CD14-positive monocyte (primary cell): ENCODE results near the gene SUV39H1. TPM values are rescaled to one million over a fixed set of nuclear protein-coding genes. Genes with fewer than 3 reads are reported as not detected.

Experiments used
- DNase-seq, 3 donors: peaks; one replicate each; pipeline ENCODE4 v3.0.0-alpha.2; 2011 to 2022
- H2AFZ ChIP-seq: 2 replicates; pipeline ENCODE4 v1.6.0; 2012; ENCODE audit warnings: mild to moderate bottlenecking, low read depth, low read length, inconsistent platforms; ENCODE audit not compliant: insufficient read depth, poor library complexity, severe bottlenecking
- H3K27ac ChIP-seq, 2 donors: 1 replicate in 1 of 2; 2 replicates in 1 of 2; pipeline ENCODE4 v1.5.1; 2012 to 2013; ENCODE audit warnings: low read length in 2 of 2, control low read depth in 1 of 2, inconsistent platforms in 1 of 2, low read depth in 1 of 2, mild to moderate bottlenecking in 1 of 2
- H3K27me3 ChIP-seq, 2 donors: one replicate each; pipeline versions ENCODE4 v1.6.0 to v1.6.1; 2011 to 2013; ENCODE audit warnings: low read length in 2 of 2; ENCODE audit not compliant: control insufficient read depth in 2 of 2, insufficient read depth in 2 of 2
- H3K36me3 ChIP-seq, 2 donors: replicated peaks in 1 of 2; 1 replicate in 1 of 2; 2 replicates in 1 of 2; pipeline versions ENCODE4 v1.5.1 to v1.6.1; 2012 to 2013; ENCODE audit warnings: low read length in 2 of 2, control low read depth in 1 of 2, inconsistent platforms in 1 of 2, mild to moderate bottlenecking in 1 of 2; ENCODE audit not compliant: insufficient read depth in 2 of 2, control insufficient read depth in 1 of 2
- H3K4me1 ChIP-seq, 2 donors: 1 replicate in 1 of 2; 2 replicates in 1 of 2; pipeline versions ENCODE4 v1.5.1 to v1.6.1; 2012 to 2013; ENCODE audit warnings: low read length in 2 of 2, control low read depth in 1 of 2, inconsistent platforms in 1 of 2, mild to moderate bottlenecking in 1 of 2, moderate library complexity in 1 of 2; ENCODE audit not compliant: insufficient read depth in 2 of 2, control insufficient read depth in 1 of 2
- H3K4me2 ChIP-seq: replicated peaks from 2 replicates; pipeline ENCODE3; 2012; ENCODE audit warnings: low read length, moderate library complexity, mild to moderate bottlenecking; ENCODE audit not compliant: poor library complexity, severe bottlenecking; ENCODE audit errors: extremely low read depth
- H3K4me3 ChIP-seq, 3 experiments: fragments of 200-600 bp in 1 of 3; sonication (generic) in 1 of 3; replicated peaks in 1 of 3; 1 replicate in 2 of 3; 2 replicates in 1 of 3; pipeline ENCODE4 v1.5.1; 2011 to 2013; ENCODE audit warnings: low read length in 3 of 3, mild to moderate bottlenecking in 3 of 3, control low read depth in 2 of 3, low read depth in 2 of 3, inconsistent platforms in 1 of 3, moderate library complexity in 1 of 3
- H3K79me2 ChIP-seq: 2 replicates; pipeline ENCODE4 v1.6.0; 2012; ENCODE audit warnings: mild to moderate bottlenecking, control low read depth, inconsistent platforms, low read length, moderate library complexity; ENCODE audit not compliant: insufficient read depth
- H3K9ac ChIP-seq: 2 replicates; pipeline ENCODE4 v1.6.0; 2017; ENCODE audit warnings: low read length, mild to moderate bottlenecking; ENCODE audit not compliant: insufficient read depth, poor library complexity, severe bottlenecking
- H3K9me3 ChIP-seq, 2 donors: replicated peaks in 1 of 2; 1 replicate in 1 of 2; 2 replicates in 1 of 2; pipeline versions ENCODE4 v1.5.1 to v1.6.1; 2012 to 2013; ENCODE audit warnings: low read length in 2 of 2, control low read depth in 1 of 2; ENCODE audit not compliant: control insufficient read depth in 1 of 2, insufficient read depth in 1 of 2
- H4K20me1 ChIP-seq: 2 replicates; pipeline ENCODE4 v1.6.0; 2012; ENCODE audit warnings: mild to moderate bottlenecking, low read length, control low read depth, moderate library complexity; ENCODE audit not compliant: insufficient read depth
- H3K27ac Mint-ChIP-seq, 7 donors: one replicate each; pipeline ENCODE4 v1.8.0; 2020; ENCODE audit warnings: mild to moderate bottlenecking in 7 of 7, mixed read lengths in 7 of 7, moderate library complexity in 6 of 7, inconsistent platforms in 2 of 7
- H3K27me3 Mint-ChIP-seq, 3 donors: one replicate each; pipeline ENCODE4 v1.8.0; 2021 to 2022; ENCODE audit warnings: low read depth in 3 of 3, mild to moderate bottlenecking in 3 of 3, mixed read lengths in 3 of 3, moderate library complexity in 3 of 3, inconsistent platforms in 1 of 3
- H3K36me3 Mint-ChIP-seq, 2 donors: one replicate each; pipeline ENCODE4 v1.8.0; 2020; ENCODE audit warnings: mixed read lengths in 2 of 2, inconsistent platforms in 1 of 2, mild to moderate bottlenecking in 1 of 2
- H3K4me1 Mint-ChIP-seq: one replicate; pipeline ENCODE4 v1.8.0; 2020; ENCODE audit warnings: mild to moderate bottlenecking, mixed read lengths
- H3K4me3 Mint-ChIP-seq, 2 donors: one replicate each; pipeline ENCODE4 v1.8.0; 2020; ENCODE audit warnings: mild to moderate bottlenecking in 2 of 2, mixed read lengths in 2 of 2, moderate library complexity in 1 of 2
- H3K9me3 Mint-ChIP-seq, 7 donors: one replicate each; pipeline ENCODE4 v1.8.0; 2020 to 2022; ENCODE audit warnings: mixed read lengths in 7 of 7, mild to moderate bottlenecking in 6 of 7, moderate library complexity in 6 of 7, inconsistent platforms in 2 of 7
- WGBS: methylation state at CpG from one replicate; pipeline ENCODE4 v1.1.5; 2013; ENCODE audit warnings: missing lambda C conversion rate; ENCODE audit not compliant: insufficient coverage; 5-methylcytosine and 5-hydroxymethylcytosine counted together
- intact Hi-C, 2 donors: fragments of 100-400 bp; cut with micrococcal nuclease; formaldehyde crosslinking; loops; one replicate each; pipeline versions ENCODE4 v1.15.0 to v1.15.1; 2023
- polyA plus RNA-seq, 3 donors: library from polyadenylated mRNA; depleted of rRNA in 1 of 3; unstranded in 2 of 3; stranded (reverse) in 1 of 3; fragments of 300-500 nt in 2 of 3; fragments of >200 nt in 1 of 3; fragmentation: Illumina TruSeq in 2 of 3; gene quantifications; 1 replicate in 2 of 3; 2 replicates in 1 of 3; pipeline ENCODE4 v1.2.3, GENCODE V29; 2012 to 2021
- TF ChIP-seq, protein P1 (sequence below): fragments of 200-600 bp; IDR thresholded peaks from one replicate; pipeline ENCODE4 v1.8.0; 2022; ENCODE audit warnings: antibody characterized with exemption, mild to moderate bottlenecking

The SUV39H1 gene
- polyA plus RNA-seq, 3 donors: 2.8 to 3.4 (median 2.9) TPM

DNA sequence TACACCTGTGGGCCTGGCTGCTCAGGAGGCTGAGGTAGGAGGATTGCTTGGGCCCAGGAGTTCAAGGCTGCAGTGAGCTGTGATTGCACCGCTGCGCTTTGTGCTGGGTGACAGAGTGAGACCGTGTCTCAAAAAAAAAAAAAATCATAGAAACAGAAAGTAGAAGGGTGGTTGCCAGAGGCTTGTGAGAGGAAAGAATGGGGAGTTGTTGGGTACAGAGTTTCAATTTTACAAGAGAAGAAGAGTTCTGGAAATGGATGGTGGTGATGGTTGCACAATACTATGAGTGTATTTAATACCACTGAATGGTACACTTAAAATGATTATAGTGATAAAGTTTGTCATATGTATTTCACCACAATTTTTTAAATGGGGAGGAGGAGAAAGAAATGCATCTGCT is 54.8 kb downstream of the SUV39H1 start:
- Histone ChIP-seq H3K9me3 (no peaks in the 10 kb centered on the region), H3K4me1 (peaks cover 14 to 20% of the 10 kb centered on the region in 2 donors), H3K9ac (no peak overlapping the region), H3K4me3 (no peak overlapping the region), H2AFZ (peak overlapping the region; percentile 50), H3K4me2 (no peak overlapping the region), H3K79me2 (no peaks in the 10 kb centered on the region), H4K20me1 (no peaks in the 10 kb centered on the region), H3K36me3 (no peaks in the 10 kb centered on the region), H3K27ac (no peak overlapping the region), H3K27me3 (no peaks in the 10 kb centered on the region)
- peaks cover 0 to 6% (median 0%) of the 10 kb centered on the region in 3 donors for H3K27me3 Mint-ChIP-seq
- H3K36me3 Mint-ChIP-seq: no peaks in the 10 kb centered on the region
- no peak overlapping the region for H3K4me3 Mint-ChIP-seq
- TF ChIP-seq, protein P1, sequence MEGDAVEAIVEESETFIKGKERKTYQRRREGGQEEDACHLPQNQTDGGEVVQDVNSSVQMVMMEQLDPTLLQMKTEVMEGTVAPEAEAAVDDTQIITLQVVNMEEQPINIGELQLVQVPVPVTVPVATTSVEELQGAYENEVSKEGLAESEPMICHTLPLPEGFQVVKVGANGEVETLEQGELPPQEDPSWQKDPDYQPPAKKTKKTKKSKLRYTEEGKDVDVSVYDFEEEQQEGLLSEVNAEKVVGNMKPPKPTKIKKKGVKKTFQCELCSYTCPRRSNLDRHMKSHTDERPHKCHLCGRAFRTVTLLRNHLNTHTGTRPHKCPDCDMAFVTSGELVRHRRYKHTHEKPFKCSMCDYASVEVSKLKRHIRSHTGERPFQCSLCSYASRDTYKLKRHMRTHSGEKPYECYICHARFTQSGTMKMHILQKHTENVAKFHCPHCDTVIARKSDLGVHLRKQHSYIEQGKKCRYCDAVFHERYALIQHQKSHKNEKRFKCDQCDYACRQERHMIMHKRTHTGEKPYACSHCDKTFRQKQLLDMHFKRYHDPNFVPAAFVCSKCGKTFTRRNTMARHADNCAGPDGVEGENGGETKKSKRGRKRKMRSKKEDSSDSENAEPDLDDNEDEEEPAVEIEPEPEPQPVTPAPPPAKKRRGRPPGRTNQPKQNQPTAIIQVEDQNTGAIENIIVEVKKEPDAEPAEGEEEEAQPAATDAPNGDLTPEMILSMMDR: no peak
- peak overlapping the region in 4 of 7 donors; percentile 46 to 86 (median 69) for H3K27ac Mint-ChIP-seq
- intact Hi-C loops: no loop called here
- no CpG with 5 or more reads among the region's 3 CpGs for WGBS
- H3K4me1 Mint-ChIP-seq: peaks cover 24% of the 10 kb centered on the region
- H3K9me3 Mint-ChIP-seq: peaks cover 0 to 9% (median 0%) of the 10 kb centered on the region in 7 donors
- no peak for DNase-seq

DNA sequence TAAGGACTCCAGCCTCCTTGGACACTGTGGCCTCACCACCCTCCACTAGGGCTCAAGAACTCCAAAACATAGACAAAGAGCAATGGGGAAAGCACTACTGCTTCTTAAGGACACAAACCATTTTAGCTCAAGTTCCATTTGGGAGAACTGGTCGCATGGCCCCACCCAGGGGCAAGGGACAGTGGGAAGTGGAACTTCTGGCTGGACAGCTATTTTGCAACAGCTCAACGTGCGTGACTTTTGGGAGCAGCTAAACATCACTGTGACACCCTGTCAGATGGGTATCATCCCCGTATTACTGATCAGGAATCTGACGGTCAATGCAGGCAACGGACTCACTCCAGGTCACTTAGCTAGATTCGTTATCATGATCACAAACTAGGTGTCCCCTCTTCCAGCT is 56.0 kb downstream of the SUV39H1 start:
- H3K9me3 Mint-ChIP-seq: peaks cover 0 to 9% (median 0%) of the 10 kb centered on the region in 7 donors
- intact Hi-C loops: no loop called here
- 0% methylated on average over 4 of the region's 7 CpGs for WGBS

More for the DNA sequence above, 56.0 kb downstream of the SUV39H1 start:
- H3K27ac ChIP-seq: peak overlapping the region in 1 of 2 donors; percentile 20
- Mint-ChIP-seq H3K4me3 (no peak overlapping the region), H3K27me3 (peaks cover 0 to 7% (median 0%) of the 10 kb centered on the region in 3 donors), H3K27ac (no peak overlapping the region), H3K4me1 (peaks cover 22% of the 10 kb centered on the region), H3K36me3 (no peaks in the 10 kb centered on the region)
- no peaks in the 10 kb centered on the region for H4K20me1 ChIP-seq
- H3K79me2 ChIP-seq: no peaks in the 10 kb centered on the region
- no peak overlapping the region for H3K9ac ChIP-seq
- H3K4me1 ChIP-seq: peaks cover 13 to 20% of the 10 kb centered on the region in 2 donors
- H3K4me3 ChIP-seq: no peak overlapping the region
- no peak overlapping the region for H3K4me2 ChIP-seq
- DNase-seq: peak in 2 of 3 donors; percentile 5 to 10
- peak overlapping the region; percentile 50 for H2AFZ ChIP-seq
- TF ChIP-seq, protein P1: no peak
- no peaks in the 10 kb centered on the region for H3K36me3 ChIP-seq
- no peaks in the 10 kb centered on the region for H3K9me3 ChIP-seq
- no peaks in the 10 kb centered on the region for H3K27me3 ChIP-seq
